ENCODE measurements around the gene ITGAX. TPM values are rescaled to one million over a fixed set of nuclear protein-coding genes. Genes with fewer than 3 reads are reported as not detected.

The ITGAX gene
- total RNA-seq, 1 donor from 2014 or later, result not detected

DNA sequence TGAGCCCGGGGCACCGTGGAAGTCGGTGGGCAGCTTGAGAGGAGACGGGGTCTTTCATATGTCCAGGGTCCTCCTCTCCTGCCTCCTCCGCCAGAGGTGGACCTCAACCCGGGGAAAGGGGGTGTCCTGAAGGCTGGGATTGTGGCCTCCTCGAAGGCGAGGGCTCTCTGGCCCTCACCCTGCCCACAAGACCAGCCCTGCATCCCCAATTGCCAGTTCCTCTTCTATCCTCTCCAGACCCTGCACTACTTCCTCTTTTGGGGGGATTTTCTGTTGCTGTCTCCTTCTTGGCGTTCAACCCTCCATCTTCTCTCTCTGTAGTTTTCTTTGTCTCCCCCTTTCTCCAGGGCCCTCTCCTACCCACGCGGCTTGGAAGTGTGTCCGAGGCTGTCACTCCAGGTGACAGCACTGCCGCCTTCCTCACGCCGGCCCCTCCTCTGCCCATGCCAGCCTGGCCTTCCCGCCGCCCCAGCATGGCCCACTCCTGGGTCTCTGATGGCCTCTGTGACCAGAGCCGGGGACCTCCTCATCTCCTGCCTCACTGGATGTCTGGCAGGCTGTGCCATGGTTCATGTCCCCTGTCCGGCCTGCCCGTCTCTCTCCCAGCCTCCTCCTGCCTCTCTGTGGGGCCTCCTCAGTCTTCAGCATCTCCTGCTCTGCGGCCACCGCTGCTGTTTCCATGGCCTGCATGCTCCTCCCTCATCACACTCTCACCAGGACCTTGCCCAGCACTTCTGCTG, 2.4 kb upstream of the ITGAX start:
- TF ChIP-seq, protein P1, sequence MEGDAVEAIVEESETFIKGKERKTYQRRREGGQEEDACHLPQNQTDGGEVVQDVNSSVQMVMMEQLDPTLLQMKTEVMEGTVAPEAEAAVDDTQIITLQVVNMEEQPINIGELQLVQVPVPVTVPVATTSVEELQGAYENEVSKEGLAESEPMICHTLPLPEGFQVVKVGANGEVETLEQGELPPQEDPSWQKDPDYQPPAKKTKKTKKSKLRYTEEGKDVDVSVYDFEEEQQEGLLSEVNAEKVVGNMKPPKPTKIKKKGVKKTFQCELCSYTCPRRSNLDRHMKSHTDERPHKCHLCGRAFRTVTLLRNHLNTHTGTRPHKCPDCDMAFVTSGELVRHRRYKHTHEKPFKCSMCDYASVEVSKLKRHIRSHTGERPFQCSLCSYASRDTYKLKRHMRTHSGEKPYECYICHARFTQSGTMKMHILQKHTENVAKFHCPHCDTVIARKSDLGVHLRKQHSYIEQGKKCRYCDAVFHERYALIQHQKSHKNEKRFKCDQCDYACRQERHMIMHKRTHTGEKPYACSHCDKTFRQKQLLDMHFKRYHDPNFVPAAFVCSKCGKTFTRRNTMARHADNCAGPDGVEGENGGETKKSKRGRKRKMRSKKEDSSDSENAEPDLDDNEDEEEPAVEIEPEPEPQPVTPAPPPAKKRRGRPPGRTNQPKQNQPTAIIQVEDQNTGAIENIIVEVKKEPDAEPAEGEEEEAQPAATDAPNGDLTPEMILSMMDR (IDR thresholded peaks at IDR 0.05; ENCODE audit: unreplicated experiment), result no peak
- Mint-ChIP-seq H3K4me3 (ENCODE audit: unreplicated experiment) (no peak overlapping the region), H3K9me3 (ENCODE audit: unreplicated experiment) (no peaks in the 10 kb centered on the region), H3K27me3 (ENCODE audit: unreplicated experiment) (peaks cover 12% of the 10 kb centered on the region), H3K27ac (ENCODE audit: unreplicated experiment) (no peak overlapping the region), H3K36me3 (ENCODE audit: low read depth, unreplicated experiment) (peaks cover 5% of the 10 kb centered on the region), H3K4me1 (ENCODE audit: unreplicated experiment) (peaks cover 5% of the 10 kb centered on the region)
- DNase-seq (ENCODE audit: low spot score), result no peak

DNA sequence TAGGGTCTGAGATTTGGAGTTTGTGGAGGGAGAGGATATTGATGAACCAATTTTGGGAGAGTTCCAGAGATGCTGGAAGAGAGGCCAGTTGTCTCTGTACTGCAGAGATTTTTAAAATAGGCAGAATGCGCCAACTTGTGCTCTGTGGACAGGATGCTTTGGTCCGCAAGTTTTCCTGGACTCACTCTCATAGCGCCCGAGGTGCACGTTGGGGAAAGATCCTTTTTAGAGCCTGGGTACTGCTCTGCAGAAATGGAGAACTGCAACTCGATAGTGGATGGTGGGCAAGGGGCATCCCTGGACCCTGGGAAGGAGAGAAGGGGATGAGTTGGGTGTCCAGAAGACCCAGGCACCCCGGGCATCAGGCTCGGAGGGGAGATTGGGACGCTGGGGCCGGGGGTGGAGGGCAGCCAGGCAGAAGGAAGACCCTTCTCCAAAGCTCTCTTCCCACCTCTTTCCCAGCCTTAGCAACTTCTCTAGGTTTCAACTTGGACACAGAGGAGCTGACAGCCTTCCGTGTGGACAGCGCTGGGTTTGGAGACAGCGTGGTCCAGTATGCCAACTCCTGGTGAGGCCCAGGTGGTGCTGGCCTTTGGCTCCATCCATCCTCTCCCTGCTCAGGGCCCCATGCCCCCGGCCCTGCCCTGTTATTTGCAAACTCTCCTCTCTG, 590 bp downstream of the ITGAX start:
- Mint-ChIP-seq H3K36me3 (ENCODE audit: low read depth, unreplicated experiment) (peaks cover 7% of the 10 kb centered on the region), H3K4me3 (ENCODE audit: unreplicated experiment) (no peak overlapping the region), H3K9me3 (ENCODE audit: unreplicated experiment) (no peaks in the 10 kb centered on the region), H3K27me3 (ENCODE audit: unreplicated experiment) (peaks cover 12% of the 10 kb centered on the region), H3K27ac (ENCODE audit: unreplicated experiment) (no peak overlapping the region), H3K4me1 (ENCODE audit: unreplicated experiment) (no peaks in the 10 kb centered on the region)
- TF ChIP-seq, protein P1 (IDR thresholded peaks at IDR 0.05; ENCODE audit: unreplicated experiment), result no peak
- DNase-seq (ENCODE audit: low spot score), result no peak

DNA sequence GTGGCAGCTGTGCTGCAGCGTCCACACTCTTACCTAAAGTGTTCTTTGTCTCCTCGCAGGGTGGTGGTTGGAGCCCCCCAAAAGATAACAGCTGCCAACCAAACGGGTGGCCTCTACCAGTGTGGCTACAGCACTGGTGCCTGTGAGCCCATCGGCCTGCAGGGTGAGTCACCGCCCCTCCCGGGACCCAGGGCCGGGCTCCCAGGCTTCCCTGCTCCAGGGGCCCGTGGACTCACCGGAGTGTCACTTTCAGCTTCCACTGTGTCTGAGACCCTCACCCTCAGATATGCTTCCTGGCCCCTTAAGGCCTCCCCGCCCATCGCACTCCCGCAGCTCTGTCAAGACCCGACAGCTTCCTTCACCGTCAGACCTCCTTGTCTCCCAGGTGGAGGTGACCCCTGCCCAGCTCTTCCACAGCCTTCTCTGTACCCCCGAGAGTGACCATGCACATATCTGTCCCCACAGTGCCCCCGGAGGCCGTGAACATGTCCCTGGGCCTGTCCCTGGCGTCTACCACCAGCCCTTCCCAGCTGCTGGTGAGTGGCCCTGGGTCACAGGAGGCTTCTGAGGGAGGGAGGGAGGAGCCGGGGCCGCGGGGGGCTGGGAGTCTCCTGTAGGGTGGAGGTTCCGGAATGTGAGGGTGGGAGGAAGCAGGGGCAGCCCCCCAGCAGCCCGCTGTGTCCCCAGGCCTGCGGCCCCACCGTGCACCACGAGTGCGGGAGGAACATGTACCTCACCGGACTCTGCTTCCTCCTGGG, 1.8 kb downstream of the ITGAX start:
- TF ChIP-seq, protein P1 (IDR thresholded peaks at IDR 0.05; ENCODE audit: unreplicated experiment), result no peak
- DNase-seq (ENCODE audit: low spot score), result peak; percentile 23
- no peak overlapping the region for H3K4me3 Mint-ChIP-seq (ENCODE audit: unreplicated experiment)

DNA sequence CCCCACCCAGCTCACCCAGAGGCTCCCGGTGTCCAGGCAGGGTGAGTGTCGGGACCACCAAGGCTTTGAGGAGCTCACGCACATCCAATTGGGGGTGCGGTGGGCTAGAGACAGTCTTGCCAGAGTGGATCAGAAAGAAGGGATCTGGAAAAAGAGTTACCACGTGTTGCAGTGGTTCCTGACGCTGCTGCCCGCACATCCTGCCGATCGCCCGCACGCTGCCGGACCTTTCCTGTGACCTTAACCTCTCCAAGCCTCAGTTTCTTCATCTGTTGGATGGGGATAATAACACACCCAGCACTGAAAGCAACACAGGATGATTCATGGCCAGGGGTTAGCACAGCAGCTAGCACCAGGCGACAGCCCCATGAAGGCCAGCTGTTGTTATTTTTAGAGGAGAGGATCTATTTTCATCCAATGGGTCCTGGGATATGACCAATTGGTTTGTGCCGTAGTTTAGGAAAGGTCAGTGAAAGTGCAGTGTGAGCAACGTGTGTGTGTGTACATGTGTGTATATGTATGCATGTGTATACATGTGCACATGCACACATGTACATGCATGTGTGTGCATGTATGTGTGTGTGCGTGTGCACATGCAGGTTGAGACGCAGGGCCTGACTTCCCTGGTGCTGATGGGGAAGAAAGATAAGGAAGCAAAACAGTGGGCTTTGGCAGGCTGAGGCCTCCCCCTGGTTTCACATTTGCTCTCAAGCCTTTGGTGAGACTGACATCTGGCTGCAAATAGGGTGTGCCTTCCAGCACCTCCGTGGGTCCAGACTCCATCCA, 2.5 kb downstream of the ITGAX start:
- Mint-ChIP-seq H3K4me1 (ENCODE audit: unreplicated experiment) (no peaks in the 10 kb centered on the region), H3K9me3 (ENCODE audit: unreplicated experiment) (no peaks in the 10 kb centered on the region), H3K36me3 (ENCODE audit: low read depth, unreplicated experiment) (peaks cover 7% of the 10 kb centered on the region), H3K4me3 (ENCODE audit: unreplicated experiment) (no peak overlapping the region), H3K27ac (ENCODE audit: unreplicated experiment) (no peak overlapping the region), H3K27me3 (ENCODE audit: unreplicated experiment) (peaks cover 14% of the 10 kb centered on the region)
- TF ChIP-seq, protein P1 (IDR thresholded peaks at IDR 0.05; ENCODE audit: unreplicated experiment), result no peak
- no peak for DNase-seq (ENCODE audit: low spot score)

More for the DNA sequence above, 1.8 kb downstream of the ITGAX start:
- Mint-ChIP-seq H3K27ac (ENCODE audit: unreplicated experiment) (no peak overlapping the region), H3K36me3 (ENCODE audit: low read depth, unreplicated experiment) (peaks cover 7% of the 10 kb centered on the region), H3K9me3 (ENCODE audit: unreplicated experiment) (no peaks in the 10 kb centered on the region), H3K4me1 (ENCODE audit: unreplicated experiment) (no peaks in the 10 kb centered on the region), H3K27me3 (ENCODE audit: unreplicated experiment) (peaks cover 12% of the 10 kb centered on the region)

All from endothelial cell (in vitro differentiated cells).